ENCODE measurements around the gene ARPC5L.
A peak's percentile ranks its signal among the peaks of the same experiment; 100 is the strongest.
"Not testable (repeated sequence)": the region's sequence is repeated elsewhere in the genome, so short reads cannot be mapped to it uniquely, and the experiment has no call there.

Gene ARPC5L

GRCh38 chr9:124861342-124862229, at the start of gene ARPC5L, which contains the start of gene RPL35:
ARPC5L (plus strand) TSS chr9:124862130; CDS start chr9:124869291, 7,161 bp downstream.
RPL35 (minus strand) TSS chr9:124861957; CDS start chr9:124861912, 45 bp downstream.
- DNase-seq: peak; percentile 92 to 95

- DNase-seq: no peak
Observed at GRCh38 chr9:124812441-124812876, 49.5 kb upstream of the ARPC5L start.

- no peak for DNase-seq
Observed at GRCh38 chr9:124813041-124813440, 48.9 kb upstream of the ARPC5L start.

- DNase-seq: no peak
Observed at GRCh38 chr9:124813501-124814163, 48.3 kb upstream of the ARPC5L start.

GRCh38 chr9:124814164-124814535, 47.8 kb upstream of the ARPC5L start:
- no peak for DNase-seq

- no peak for DNase-seq
Observed at GRCh38 chr9:124815601-124816000, 46.3 kb upstream of the ARPC5L start.

GRCh38 chr9:124818431-124819281, 43.3 kb upstream of the ARPC5L start:
- DNase-seq: no peak

GRCh38 chr9:124820698-124821623, 41.0 kb upstream of the ARPC5L start:
- no peak for DNase-seq

- DNase-seq: no peak
Observed at GRCh38 chr9:124828489-124829333, 33.2 kb upstream of the ARPC5L start.

- no peak for DNase-seq
Observed at GRCh38 chr9:124829334-124829669, 32.6 kb upstream of the ARPC5L start.

- no peak for DNase-seq
Observed at GRCh38 chr9:124830593-124830992, 31.3 kb upstream of the ARPC5L start.

GRCh38 chr9:124831642-124832364, 30.1 kb upstream of the ARPC5L start:
- no peak for DNase-seq

- DNase-seq: no peak
Observed at GRCh38 chr9:124834591-124834990, 27.3 kb upstream of the ARPC5L start.

GRCh38 chr9:124835026-124835557, 26.8 kb upstream of the ARPC5L start:
- peak; percentile 55 to 69 for DNase-seq

- DNase-seq: not testable (repeated sequence)
Observed at GRCh38 chr9:124838132-124838531, 23.8 kb upstream of the ARPC5L start.

- not testable (repeated sequence) for DNase-seq
Observed at GRCh38 chr9:124838567-124839275, 23.2 kb upstream of the ARPC5L start.

- peak; percentile 41 to 72 for DNase-seq
Observed at GRCh38 chr9:124839612-124840299, 22.2 kb upstream of the ARPC5L start.

GRCh38 chr9:124840300-124840833, 21.6 kb upstream of the ARPC5L start:
- no peak for DNase-seq
